Motor neuron (in vitro differentiated cells): ENCODE data around the gene MICAL3. TPM values are rescaled to one million over a fixed set of nuclear protein-coding genes. Genes with fewer than 3 reads are reported as not detected.
A peak's percentile ranks its signal among the peaks of the same experiment; 100 is the strongest.
"Not testable (repeated sequence)": the region's sequence is repeated elsewhere in the genome, so short reads cannot be mapped to it uniquely, and the experiment has no call there.

ENCODE experiments used
- ATAC-seq, 8 experiments: fragments of 200-7000 bp; cut with Tn5 transposase; replicated peaks in 6 of 8; 2 replicates each; pipeline ENCODE4 v1.8.0; 2021; ENCODE audit warnings: mild to moderate bottlenecking in 8 of 8, moderate library complexity in 8 of 8
- H3K27ac ChIP-seq, 2 donors: fragments of 250-450 bp; sonication (Bioruptor Pico); 2 replicates each; pipeline ENCODE4 v1.9.0; 2021; ENCODE audit warnings: antibody characterized with exemption in 2 of 2, mild to moderate bottlenecking in 2 of 2, moderate library complexity in 1 of 2
- H3K4me1 ChIP-seq, 2 donors: fragments of 250-450 bp; sonication (Bioruptor Pico); replicated peaks in 1 of 2; 2 replicates each; pipeline ENCODE4 v1.6.1; 2021; ENCODE audit warnings: antibody characterized with exemption in 2 of 2, mild to moderate bottlenecking in 2 of 2, moderate library complexity in 1 of 2
- H3K4me3 ChIP-seq, 5 donors: fragments of 250-450 bp; sonication (Bioruptor Pico); 2 replicates each; pipeline ENCODE4 v1.9.0; 2021; ENCODE audit warnings: antibody characterized with exemption in 5 of 5, mild to moderate bottlenecking in 5 of 5, moderate library complexity in 4 of 5
- WGBS, 10 experiments: fragments of 450-650 bp; shearing (Covaris generic); methylation state at CpG; one replicate each; pipeline ENCODE4 v1.0.0; 2022; 5-methylcytosine and 5-hydroxymethylcytosine counted together
- in situ Hi-C, 9 experiments: fragments of 400-800 bp; cut with MboI; loops; one replicate each; pipeline ENCODE4 v1.15.0; 2021; ENCODE audit warnings: low sequenced_read_pairs in 9 of 9, low pct_unique_long_range_greater_than_20kb in 2 of 9; ENCODE audit not compliant: unreplicated experiment in 9 of 9
- total RNA-seq, 8 experiments: library from RNA; unstranded; fragments of 300-600 nt; gene quantifications; 2 replicates each; pipeline versions ENCODE4 v1.2.3 to v1.2.4, GENCODE V29; 2022

The MICAL3 gene
- total RNA-seq, 8 experiments from 2014 or later: 15.2 to 46.0 (median 20.4) TPM

- peak; percentile 46 to 86 (median 82) for ATAC-seq
- peak overlapping the region; percentile 36 to 46 (median 38) for H3K4me3 ChIP-seq
- WGBS, 10 experiments: 7 to 13% methylated on average over 3 to 8 of the region's 47 CpGs; no CpG with 5 or more reads in 8 of the 10 experiments
- H3K4me1 ChIP-seq: peaks cover 17 to 20% of the 10 kb centered on the region in 2 donors
- in situ Hi-C loops: no loop called here
- peak overlapping the region; percentile 78 to 84 for H3K27ac ChIP-seq
Observed at GRCh38 chr22:17773606-17774205, 250.7 kb downstream of the MICAL3 start.

GRCh38 chr22:17772958-17773605 lies 251.3 kb downstream of the MICAL3 start:
- in situ Hi-C loops: no loop called here
- H3K4me1 ChIP-seq: peaks cover 17 to 20% of the 10 kb centered on the region in 2 donors
- H3K27ac ChIP-seq: peak overlapping the region; percentile 78 to 84
- H3K4me3 ChIP-seq: peak overlapping the region; percentile 36 to 46 (median 38)
- WGBS, 10 experiments: 0 to 70% (median 44%) methylated on average over 2 to 3 of the region's 18 CpGs; no CpG with 5 or more reads in 7 of the 10 experiments
- peak in 5 of 8 experiments; percentile 0 to 39 (median 6) for ATAC-seq

GRCh38 chr22:17772249-17772957 lies 252.0 kb downstream of the MICAL3 start:
- H3K4me3 ChIP-seq: no peak overlapping the region
- 46 to 95% (median 66%) methylated on average over 1 to 7 of the region's 21 CpGs; no CpG with 5 or more reads in 4 of the 10 experiments for WGBS, 10 experiments
- in situ Hi-C loops: no loop called here
- peaks cover 17 to 20% of the 10 kb centered on the region in 2 donors for H3K4me1 ChIP-seq
- peak in 7 of 8 experiments; percentile 0 to 34 (median 3) for ATAC-seq
- H3K27ac ChIP-seq: peak overlapping the region; percentile 78 to 84

GRCh38 chr22:17770180-17771077 lies 253.9 kb downstream of the MICAL3 start:
- Histone ChIP-seq H3K27ac (no peak overlapping the region), H3K4me1 (peaks cover 17 to 20% of the 10 kb centered on the region in 2 donors), H3K4me3 (no peak overlapping the region)
- WGBS, 10 experiments: 40 to 100% (median 92%) methylated on average over 1 to 10 of the region's 19 CpGs; no CpG with 5 or more reads in 2 of the 10 experiments
- in situ Hi-C loops: no loop called here
- no peak for ATAC-seq

- WGBS, 10 experiments: 40 to 100% (median 90%) methylated on average over 1 to 2 of the region's 9 CpGs; no CpG with 5 or more reads in 7 of the 10 experiments
- ATAC-seq: no peak
- Histone ChIP-seq H3K27ac (no peak overlapping the region), H3K4me3 (no peak overlapping the region), H3K4me1 (peaks cover 17 to 19% of the 10 kb centered on the region in 2 donors)
- in situ Hi-C loops: no loop called here
Observed at GRCh38 chr22:17769716-17770082, 254.7 kb downstream of the MICAL3 start.

- 82 to 100% (median 86%) methylated on average over 3 to 7 of the region's 14 CpGs; no CpG with 5 or more reads in 3 of the 10 experiments for WGBS, 10 experiments
- H3K4me1 ChIP-seq: peaks cover 16 to 17% of the 10 kb centered on the region in 2 donors
Observed at GRCh38 chr22:17769013-17769715, 255.2 kb downstream of the MICAL3 start.

GRCh38 chr22:17767233-17768065 lies 256.9 kb downstream of the MICAL3 start:
- H3K27ac ChIP-seq: no peak overlapping the region
- no peak overlapping the region for H3K4me3 ChIP-seq
- 87 to 100% (median 98%) methylated on average over 1 to 14 of the region's 14 CpGs for WGBS, 10 experiments
- in situ Hi-C loops: no loop called here
- ATAC-seq: no peak
- peaks cover 5 to 6% of the 10 kb centered on the region in 2 donors for H3K4me1 ChIP-seq

More at GRCh38 chr22:17769013-17769715, 255.2 kb downstream of the MICAL3 start:
- H3K4me3 ChIP-seq: no peak overlapping the region
- in situ Hi-C loops: no loop called here
- H3K27ac ChIP-seq: no peak overlapping the region
- ATAC-seq: no peak

GRCh38 chr22:17764852-17765251 lies 259.5 kb downstream of the MICAL3 start:
- H3K4me1 ChIP-seq, in situ Hi-C loops, H3K4me3 ChIP-seq, ATAC-seq, H3K27ac ChIP-seq: not testable (repeated sequence)
- 54 to 100% (median 82%) methylated on average over 1 to 5 of the region's 5 CpGs; no CpG with 5 or more reads in 4 of the 10 experiments for WGBS, 10 experiments

- H3K27ac ChIP-seq: no peak overlapping the region
- in situ Hi-C loops: no loop called here
- no peak overlapping the region for H3K4me3 ChIP-seq
- H3K4me1 ChIP-seq: peaks cover 0 to 6% of the 10 kb centered on the region in 2 donors
- peak in 2 of 8 experiments; percentile 27 to 29 for ATAC-seq
- 64 to 100% (median 87%) methylated on average over 1 to 4 of the region's 5 CpGs; no CpG with 5 or more reads in 1 of the 10 experiments for WGBS, 10 experiments
Observed at GRCh38 chr22:17764036-17764435, 260.3 kb downstream of the MICAL3 start.

- H3K4me1 ChIP-seq, in situ Hi-C loops, H3K27ac ChIP-seq, ATAC-seq, H3K4me3 ChIP-seq: not testable (repeated sequence)
- WGBS, 10 experiments: 67 to 100% (median 91%) methylated on average over 1 to 9 of the region's 10 CpGs
Observed at GRCh38 chr22:17763442-17763841, 260.9 kb downstream of the MICAL3 start.

GRCh38 chr22:17761138-17761488 lies 263.2 kb downstream of the MICAL3 start:
- WGBS, 10 experiments: 52 to 92% (median 67%) methylated on average over 1 to 3 of the region's 4 CpGs; no CpG with 5 or more reads in 5 of the 10 experiments
- Histone ChIP-seq H3K4me1 (peaks cover 0 to 6% of the 10 kb centered on the region in 2 donors), H3K27ac (no peak overlapping the region), H3K4me3 (no peak overlapping the region)
- no peak for ATAC-seq
- in situ Hi-C loops: no loop called here
